ENCODE measurements around the gene ARHGEF12.

ARHGEF12 gene

DNA sequence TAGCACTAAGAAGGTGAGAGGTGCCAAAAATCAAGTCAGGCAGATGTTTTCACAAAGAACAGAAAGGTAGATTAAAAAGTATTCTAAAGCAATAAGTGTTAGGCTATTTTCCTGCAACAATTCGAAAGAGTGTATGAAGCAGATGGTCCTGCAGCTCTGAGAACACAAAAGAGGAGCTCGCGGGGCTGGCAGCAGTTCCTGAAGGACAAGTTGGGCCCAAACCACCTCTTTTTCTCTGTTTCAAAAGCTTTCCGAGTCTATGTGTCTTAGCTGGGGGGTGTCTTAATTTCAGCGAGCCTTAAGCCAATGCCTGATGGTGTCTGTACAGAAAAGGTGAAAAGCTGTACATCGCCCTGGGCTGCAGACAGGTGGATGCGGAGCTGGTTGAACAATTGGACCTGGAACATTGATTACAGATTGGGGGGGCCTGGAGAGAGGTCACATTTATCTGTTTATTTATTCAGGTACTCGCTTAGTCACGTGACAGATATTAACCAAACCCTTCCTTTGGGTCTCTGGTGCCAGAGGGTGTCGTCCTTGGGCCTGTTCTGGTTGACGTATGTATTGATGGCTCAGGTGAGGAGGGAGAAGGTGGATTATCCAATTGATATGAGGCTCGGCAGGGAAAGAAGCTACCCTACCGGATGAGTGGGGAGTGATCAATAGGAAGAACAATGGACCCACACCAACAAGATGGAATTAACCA lies 200.0 kb downstream of the ARHGEF12 start:
- DNase-seq (ENCODE audit: low read depth in 2 of 2): no peak

DNA sequence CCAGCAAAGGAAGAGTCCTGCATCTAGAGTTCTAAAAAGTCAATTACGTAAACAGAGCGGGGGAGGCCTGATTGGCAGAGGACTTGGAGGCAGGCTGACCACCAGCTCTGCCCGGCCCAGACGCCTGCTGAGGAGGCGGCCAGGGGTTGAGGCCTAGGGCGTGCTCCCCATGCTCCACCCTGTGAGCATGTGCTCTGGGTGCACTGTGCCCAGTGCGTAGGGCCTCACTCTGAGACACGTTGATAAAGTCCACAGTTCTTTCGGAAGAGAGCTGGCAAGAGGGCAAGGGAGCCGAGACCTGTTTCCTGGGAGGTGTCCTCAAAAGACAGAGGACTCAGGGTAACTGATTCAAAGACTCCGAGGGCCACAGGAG lies 200.6 kb downstream of the ARHGEF12 start:
- no peak for DNase-seq (ENCODE audit: low read depth in 2 of 2)

DNA sequence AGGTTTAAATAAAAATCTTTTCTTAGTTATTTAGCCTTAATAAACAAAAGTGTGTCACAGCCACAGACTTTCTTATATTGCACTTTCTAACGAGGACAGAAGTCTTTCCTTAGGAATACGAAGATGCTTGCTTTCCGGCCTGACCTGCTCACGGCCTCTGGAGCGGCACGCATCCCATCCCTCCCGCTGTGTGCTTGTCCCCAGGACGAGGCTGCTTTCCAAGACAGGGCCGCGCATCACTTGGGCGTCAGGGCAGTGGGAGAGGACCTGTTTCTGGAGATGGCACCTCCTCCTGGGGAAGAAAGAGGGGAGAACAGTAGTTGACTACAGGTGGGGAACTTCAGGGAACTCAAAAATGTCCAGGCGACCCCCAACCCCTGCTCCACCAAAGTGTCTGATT lies 201.8 kb downstream of the ARHGEF12 start:
- DNase-seq (ENCODE audit: low read depth in 2 of 2): no peak

GRCh38 chr11:120538707-120539106 lies 202.5 kb downstream of the ARHGEF12 start:
- DNase-seq (ENCODE audit: low read depth in 2 of 2): no peak
